Keratinocyte (primary cell): ENCODE measurements around the gene HSD17B1. TPM values are rescaled to one million over a fixed set of nuclear protein-coding genes. Genes with fewer than 3 reads are reported as not detected.
A peak's percentile ranks its signal among the peaks of the same experiment; 100 is the strongest.

Experiments used
- DNase-seq: peaks from one replicate; pipeline ENCODE4 v3.0.0-alpha.2; 2011; ENCODE audit warnings: low read depth, missing footprints, low spot score
- FAIRE-seq: peaks from 2 replicates; lab custom pipeline; 2011; peaks lifted over from hg19 to GRCh38; lab: Jason Lieb, UNC
- H2AFZ ChIP-seq: 2 replicates; pipeline ENCODE4 v1.6.0; 2012; ENCODE audit warnings: low read length, control low read depth, inconsistent platforms; ENCODE audit not compliant: control insufficient read depth
- H3K27ac ChIP-seq: 2 replicates; pipeline ENCODE4 v1.5.1; 2011; ENCODE audit warnings: low read length; ENCODE audit not compliant: control insufficient read depth, insufficient read depth
- H3K27me3 ChIP-seq: 3 replicates; pipeline ENCODE4 v1.6.0; 2011; ENCODE audit warnings: low read length; ENCODE audit not compliant: control insufficient read depth, insufficient read depth; ENCODE audit errors: extremely low read depth
- H3K36me3 ChIP-seq, 2 experiments: 2 replicates in 1 of 2; 3 replicates in 1 of 2; pipeline ENCODE4 v1.5.1; 2011; ENCODE audit warnings: low read length in 2 of 2, mild to moderate bottlenecking in 1 of 2; ENCODE audit not compliant: control insufficient read depth in 2 of 2, insufficient read depth in 2 of 2; ENCODE audit errors: extremely low read depth in 1 of 2
- H3K4me1 ChIP-seq: 3 replicates; pipeline ENCODE4 v1.5.1; 2011; ENCODE audit warnings: low read length; ENCODE audit not compliant: control insufficient read depth, insufficient read depth; ENCODE audit errors: extremely low read depth
- H3K4me2 ChIP-seq: 3 replicates; pipeline ENCODE4 v1.6.0; 2011; ENCODE audit warnings: low read depth, low read length; ENCODE audit not compliant: control insufficient read depth, insufficient read depth; ENCODE audit errors: extremely low read depth
- H3K4me3 ChIP-seq, 3 experiments: fragments of 200-600 bp in 1 of 3; sonication (generic) in 1 of 3; 2 replicates in 2 of 3; 3 replicates in 1 of 3; pipeline ENCODE4 v1.5.1; 2011 to 2016; ENCODE audit warnings: low read length in 3 of 3, mild to moderate bottlenecking in 3 of 3, control low read depth in 2 of 3, inconsistent platforms in 1 of 3, low read depth in 1 of 3, mixed read lengths in 1 of 3, mixed run types in 1 of 3, moderate library complexity in 1 of 3; ENCODE audit not compliant: control insufficient read depth in 2 of 3, insufficient read depth in 2 of 3; ENCODE audit errors: extremely low read depth in 1 of 3
- H3K79me2 ChIP-seq: 2 replicates; pipeline ENCODE4 v1.6.0; 2012; ENCODE audit warnings: low read length; ENCODE audit not compliant: control insufficient read depth, insufficient read depth
- H3K9ac ChIP-seq: 3 replicates; pipeline ENCODE4 v1.6.0; 2011; ENCODE audit warnings: low read length; ENCODE audit not compliant: control insufficient read depth, insufficient read depth; ENCODE audit errors: extremely low read depth
- H3K9me1 ChIP-seq: 3 replicates; pipeline ENCODE4 v1.6.0; 2011; ENCODE audit warnings: low read length; ENCODE audit not compliant: control insufficient read depth, insufficient read depth; ENCODE audit errors: extremely low read depth
- H3K9me3 ChIP-seq: 2 replicates; pipeline ENCODE4 v1.5.1; 2012; ENCODE audit warnings: low read depth, low read length; ENCODE audit not compliant: control insufficient read depth
- H4K20me1 ChIP-seq: 3 replicates; pipeline ENCODE4 v1.6.0; 2011; ENCODE audit warnings: low read length; ENCODE audit not compliant: control insufficient read depth, insufficient read depth; ENCODE audit errors: extremely low read depth
- EZH2 ChIP-seq: IDR thresholded peaks from one replicate; pipeline ENCODE4 v1.6.1; 2012; ENCODE audit warnings: inconsistent platforms, mild to moderate bottlenecking, low read length, moderate library complexity
- dilution Hi-C: fragments of 300-500 bp; cut with MboI; formaldehyde crosslinking; loops from one replicate; pipeline ENCODE4 v1.7.0; 2020; ENCODE audit warnings: low sequenced_read_pairs; ENCODE audit not compliant: extremely low pct_ligation_motif_present
- polyA plus RNA-seq, 5 experiments: library from polyadenylated mRNA; depleted of rRNA in 3 of 5; stranded (reverse) in 3 of 5; stranded (forward) in 1 of 5; unstranded in 1 of 5; fragments of >200 nt; gene quantifications; 1 replicate in 1 of 5; 2 replicates in 3 of 5; 3 replicates in 1 of 5; pipeline versions ENCODE4 v1.2.1 to v1.2.3, GENCODE V29; 2011 to 2012; ENCODE audit warnings: missing spikeins in 2 of 5, low read depth in 1 of 5, low replicate concordance in 1 of 5
- TF ChIP-seq, protein P1 (sequence below), 3 experiments: IDR thresholded peaks in 1 of 3; conservative IDR thresholded peaks in 1 of 3; optimal IDR thresholded peaks in 1 of 3; 2 replicates in 2 of 3; 3 replicates in 1 of 3; pipeline versions ENCODE3 to v1.5.1; 2011; ENCODE audit warnings: low read length in 3 of 3, mild to moderate bottlenecking in 3 of 3, moderate library complexity in 2 of 3, control low read depth in 1 of 3, inconsistent platforms in 1 of 3; ENCODE audit not compliant: insufficient read depth in 2 of 3; ENCODE audit errors: extremely low read depth in 1 of 3

The HSD17B1 gene
- polyA plus RNA-seq, 1 donor (not counting 4 experiments of a cell fraction or from before 2014, with no cell fraction given) = 5.3 TPM

DNA sequence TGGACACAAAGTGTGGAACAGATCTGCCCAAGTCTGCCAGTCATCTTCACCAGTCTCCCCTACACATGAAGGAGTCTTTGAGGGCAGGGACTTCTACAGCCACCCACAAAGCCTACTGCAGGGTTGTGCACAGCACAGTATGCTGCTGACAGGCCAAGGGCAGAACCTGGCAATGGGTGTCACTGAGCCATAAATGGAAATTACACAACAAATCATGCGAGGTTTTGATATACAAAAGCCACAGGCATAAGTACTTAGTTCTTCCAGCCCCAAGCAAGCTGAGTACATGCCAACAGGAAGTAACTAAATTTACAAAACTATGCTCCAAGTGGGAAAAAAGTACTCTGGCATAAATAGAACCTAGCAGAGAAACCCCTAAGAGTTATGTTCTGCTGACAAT, 32.6 kb downstream of the HSD17B1 start:
- no peak for TF ChIP-seq EZH2
- TF ChIP-seq, protein P1, sequence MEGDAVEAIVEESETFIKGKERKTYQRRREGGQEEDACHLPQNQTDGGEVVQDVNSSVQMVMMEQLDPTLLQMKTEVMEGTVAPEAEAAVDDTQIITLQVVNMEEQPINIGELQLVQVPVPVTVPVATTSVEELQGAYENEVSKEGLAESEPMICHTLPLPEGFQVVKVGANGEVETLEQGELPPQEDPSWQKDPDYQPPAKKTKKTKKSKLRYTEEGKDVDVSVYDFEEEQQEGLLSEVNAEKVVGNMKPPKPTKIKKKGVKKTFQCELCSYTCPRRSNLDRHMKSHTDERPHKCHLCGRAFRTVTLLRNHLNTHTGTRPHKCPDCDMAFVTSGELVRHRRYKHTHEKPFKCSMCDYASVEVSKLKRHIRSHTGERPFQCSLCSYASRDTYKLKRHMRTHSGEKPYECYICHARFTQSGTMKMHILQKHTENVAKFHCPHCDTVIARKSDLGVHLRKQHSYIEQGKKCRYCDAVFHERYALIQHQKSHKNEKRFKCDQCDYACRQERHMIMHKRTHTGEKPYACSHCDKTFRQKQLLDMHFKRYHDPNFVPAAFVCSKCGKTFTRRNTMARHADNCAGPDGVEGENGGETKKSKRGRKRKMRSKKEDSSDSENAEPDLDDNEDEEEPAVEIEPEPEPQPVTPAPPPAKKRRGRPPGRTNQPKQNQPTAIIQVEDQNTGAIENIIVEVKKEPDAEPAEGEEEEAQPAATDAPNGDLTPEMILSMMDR (optimal IDR thresholded peaks at IDR 0.05 in 1 of 3, IDR thresholded peaks at IDR 0.05 in 1 of 3, conservative IDR thresholded peaks at IDR 0.05 in 1 of 3; ENCODE audit: extremely low read depth in 1 of 3, insufficient read depth in 2 of 3, low read length in 3 of 3) = no peak
- Histone ChIP-seq H3K36me3 (peaks cover 33 to 45% of the 10 kb centered on the region in 2 experiments), H4K20me1 (no peaks in the 10 kb centered on the region), H3K9me3 (no peaks in the 10 kb centered on the region), H3K9me1 (peaks cover 4% of the 10 kb centered on the region), H3K4me1 (peaks cover 34% of the 10 kb centered on the region), H3K79me2 (no peaks in the 10 kb centered on the region), H3K9ac (no peak overlapping the region), H3K4me3 (no peak overlapping the region), H3K27me3 (no peaks in the 10 kb centered on the region), H3K4me2 (no peak overlapping the region), H3K27ac (no peak overlapping the region), H2AFZ (no peak overlapping the region)
- dilution Hi-C loops = no loop called here
- no peak for DNase-seq
- FAIRE-seq = no peak

DNA sequence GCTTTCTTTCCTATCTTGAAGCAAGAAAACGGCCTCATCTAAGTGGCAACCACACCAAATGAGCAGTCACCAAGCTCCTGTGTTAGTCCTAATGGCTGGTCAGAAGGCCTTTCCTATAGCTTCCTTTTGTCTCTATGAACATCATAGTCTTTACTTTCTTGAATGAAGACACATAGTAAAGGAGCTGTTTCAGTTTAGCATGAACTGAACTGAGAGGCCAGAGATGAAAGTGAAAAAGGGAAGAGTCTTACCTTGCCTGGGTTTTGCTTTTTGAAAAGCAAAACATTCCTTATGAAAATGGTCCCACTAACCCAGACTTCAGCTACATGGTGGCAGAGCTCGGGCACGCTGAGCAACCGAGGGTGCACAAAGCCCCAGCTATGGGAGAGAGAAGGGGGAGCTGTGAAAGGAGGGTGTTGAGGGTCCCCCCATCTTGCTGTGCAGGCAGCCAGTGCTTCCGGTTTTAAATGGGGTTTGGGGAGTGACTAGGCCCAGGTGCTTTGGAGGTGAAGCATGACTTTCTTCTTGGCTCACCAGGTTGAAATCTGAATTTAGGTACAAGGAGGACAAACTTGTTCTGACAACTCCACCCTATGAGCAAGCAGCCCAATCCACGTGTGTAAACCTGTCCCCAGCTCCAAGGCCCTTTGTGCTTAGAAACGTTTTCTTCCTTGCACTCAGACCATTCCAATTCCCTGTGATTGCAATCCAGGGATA, 33.9 kb downstream of the HSD17B1 start:
- FAIRE-seq = peak; percentile 97

More for the DNA sequence above, 33.9 kb downstream of the HSD17B1 start:
- Histone ChIP-seq H3K27me3 (no peaks in the 10 kb centered on the region), H3K9ac (peak overlapping the region; percentile 48), H4K20me1 (no peaks in the 10 kb centered on the region), H3K36me3 (peaks cover 32 to 43% of the 10 kb centered on the region in 2 experiments), H3K27ac (peak overlapping the region; percentile 86), H3K4me3 (peak overlapping the region in 2 of 3 experiments; percentile 39 to 50), H3K9me1 (peaks cover 4% of the 10 kb centered on the region), H3K79me2 (no peaks in the 10 kb centered on the region), H3K9me3 (no peaks in the 10 kb centered on the region), H3K4me2 (peak overlapping the region; percentile 88), H3K4me1 (peaks cover 34% of the 10 kb centered on the region), H2AFZ (peak overlapping the region; percentile 21)
- dilution Hi-C loops = no loop called here
- TF ChIP-seq EZH2 = no peak
- TF ChIP-seq, protein P1 (optimal IDR thresholded peaks at IDR 0.05 in 1 of 3, IDR thresholded peaks at IDR 0.05 in 1 of 3, conservative IDR thresholded peaks at IDR 0.05 in 1 of 3; ENCODE audit: extremely low read depth in 1 of 3, insufficient read depth in 2 of 3, low read length in 3 of 3) = no peak
- DNase-seq = no peak
